PC-3 (cell line): ENCODE measurements around the gene ARHGAP28. TPM values are rescaled to one million over a fixed set of nuclear protein-coding genes. Genes with fewer than 3 reads are reported as not detected.

Source experiments
- ATAC-seq: fragments of 200-7000 bp; cut with Tn5 transposase; 2 replicates; pipeline ENCODE4 v1.9.1; 2020; ENCODE audit warnings: mild to moderate bottlenecking, moderate library complexity
- BruUV-seq: library from RNA; stranded (reverse); fragments of 400-500 nt; replicated peaks from 2 replicates; lab custom pipeline; 2021; lab: Mats Ljungman, UMichigan
- CTCF ChIA-PET: fragments of 300-600 bp; sonication (Branson Sonifier 250); formaldehyde crosslinking; loops from one replicate; lab custom pipeline; 2022; ENCODE audit warnings: antibody characterized with exemption; lab: Charles Lee
- POLR2A ChIA-PET: fragments of 300-600 bp; sonication (Branson Sonifier 250); formaldehyde crosslinking; loops from one replicate; lab custom pipeline; 2022; ENCODE audit warnings: antibody characterized with exemption; ENCODE audit not compliant: unreplicated experiment; lab: Charles Lee
- DNase-seq: peaks from one replicate; pipeline ENCODE4 v3.0.0-alpha.2; 2015
- H2AFZ ChIP-seq: fragments of 300-600 bp; sonication (generic); 2 replicates; pipeline ENCODE4 v1.6.0; 2016; ENCODE audit warnings: antibody characterized with exemption, low read length
- H3F3A ChIP-seq: fragments of 300-600 bp; sonication (generic); one replicate; pipeline ENCODE4 v1.6.0; 2017; ENCODE audit warnings: antibody characterized with exemption, low read length, control low read depth, mild to moderate bottlenecking; ENCODE audit not compliant: unreplicated experiment
- H3K27ac ChIP-seq: fragments of 300-600 bp; sonication (generic); 2 replicates; pipeline ENCODE4 v1.5.1; 2016; ENCODE audit warnings: mild to moderate bottlenecking, low read length
- H3K27me3 ChIP-seq: fragments of 300-600 bp; sonication (generic); 2 replicates; pipeline ENCODE4 v1.6.1; 2016; ENCODE audit warnings: low read length, mixed read lengths
- H3K36me3 ChIP-seq: fragments of 300-600 bp; sonication (generic); 2 replicates; pipeline ENCODE4 v1.6.1; 2016; ENCODE audit warnings: low read depth, mixed run types, low read length, mixed read lengths
- H3K4me1 ChIP-seq: fragments of 300-600 bp; sonication (generic); 2 replicates; pipeline ENCODE4 v1.5.1; 2016; ENCODE audit warnings: low read length; ENCODE audit not compliant: insufficient read depth
- H3K4me2 ChIP-seq: fragments of 300-600 bp; sonication (generic); 2 replicates; pipeline ENCODE4 v1.6.0; 2016; ENCODE audit warnings: low read length
- H3K4me3 ChIP-seq: fragments of 300-600 bp; sonication (generic); 2 replicates; pipeline ENCODE4 v1.5.1; 2016; ENCODE audit warnings: mild to moderate bottlenecking, low read length, mixed read lengths
- H3K79me2 ChIP-seq: fragments of 300-600 bp; sonication (generic); 2 replicates; pipeline ENCODE4 v1.6.1; 2017; ENCODE audit warnings: low read length, mixed read lengths
- H3K9ac ChIP-seq: fragments of 300-600 bp; sonication (generic); 2 replicates; pipeline ENCODE4 v1.6.0; 2016; ENCODE audit warnings: mild to moderate bottlenecking, low read length
- H3K9me2 ChIP-seq: fragments of 300-600 bp; sonication (generic); replicated peaks from 2 replicates; pipeline ENCODE4 v1.6.1; 2016; ENCODE audit warnings: mixed run types, low read length, mixed read lengths
- H3K9me3 ChIP-seq: fragments of 300-600 bp; sonication (generic); 2 replicates; pipeline ENCODE4 v1.6.1; 2016; ENCODE audit warnings: low read length, mixed read lengths
- H4K20me1 ChIP-seq: fragments of 300-600 bp; sonication (generic); 2 replicates; pipeline ENCODE4 v1.6.1; 2016; ENCODE audit warnings: low read length, mixed read lengths
- EZH2 ChIP-seq: fragments of 300-600 bp; sonication (generic); IDR thresholded peaks from one replicate; pipeline ENCODE4 v1.6.1; 2017; ENCODE audit warnings: antibody characterized with exemption, mild to moderate bottlenecking, low read length; ENCODE audit not compliant: unreplicated experiment
- EZH2phosphoT487 ChIP-seq: fragments of 300-600 bp; sonication (generic); IDR thresholded peaks from 2 replicates; pipeline ENCODE4 v1.6.1; 2018; ENCODE audit warnings: mild to moderate bottlenecking, antibody characterized with exemption, low read length, borderline replicate concordance
- intact Hi-C: fragments of 100-400 bp; cut with micrococcal nuclease; formaldehyde crosslinking; loops from 2 replicates; pipeline ENCODE4 v1.9.0; 2023
- total RNA-seq: library from RNA; depleted of rRNA; stranded (reverse); fragments of >200 nt; gene quantifications from 2 replicates; pipeline ENCODE4 v1.2.3, GENCODE V29; 2014
- TF ChIP-seq, protein P1 (sequence below): fragments of 300-600 bp; sonication (generic); conservative IDR thresholded peaks from 2 replicates; pipeline ENCODE4 v1.5.1; 2017; ENCODE audit warnings: antibody characterized with exemption, low read depth, mild to moderate bottlenecking, low read length

Gene ARHGAP28
- total RNA-seq, 1 experiment from 2014 or later = 10.0 TPM

DNA sequence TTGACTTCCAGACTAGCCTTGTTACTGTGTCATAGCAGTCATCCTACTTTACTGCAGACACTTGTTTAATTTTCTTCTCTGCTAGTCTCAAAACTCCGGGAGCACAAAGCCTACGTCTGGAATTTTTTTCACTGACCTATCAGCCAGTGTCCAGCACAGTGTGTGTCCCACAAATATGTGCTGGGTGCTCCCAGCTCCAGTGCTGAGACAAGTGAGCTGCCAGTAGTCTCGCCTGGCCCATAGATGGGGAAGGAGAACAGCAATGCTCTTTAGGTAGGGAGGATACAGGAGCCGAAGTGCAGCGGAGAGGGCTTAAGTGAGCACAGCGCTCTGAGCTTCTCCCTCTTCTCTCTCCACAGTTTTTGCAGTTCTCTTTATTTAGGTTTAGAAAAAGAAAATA, 34.0 kb downstream of the ARHGAP28 start:
- Histone ChIP-seq H3K4me3 (no peak overlapping the region), H4K20me1 (no peaks in the 10 kb centered on the region), H3K4me1 (no peaks in the 10 kb centered on the region), H3K9ac (no peak overlapping the region), H3K36me3 (no peaks in the 10 kb centered on the region), H3K4me2 (no peak overlapping the region), H3K27ac (no peak overlapping the region), H2AFZ (no peak overlapping the region), H3K9me2 (no peaks in the 10 kb centered on the region), H3K9me3 (no peaks in the 10 kb centered on the region), H3K27me3 (no peaks in the 10 kb centered on the region), H3F3A (no peaks in the 10 kb centered on the region), H3K79me2 (no peaks in the 10 kb centered on the region)
- DNase-seq = no peak
- POLR2A ChIA-PET = no interaction called here
- no peak for TF ChIP-seq EZH2phosphoT487
- TF ChIP-seq EZH2 = no peak
- TF ChIP-seq, protein P1, sequence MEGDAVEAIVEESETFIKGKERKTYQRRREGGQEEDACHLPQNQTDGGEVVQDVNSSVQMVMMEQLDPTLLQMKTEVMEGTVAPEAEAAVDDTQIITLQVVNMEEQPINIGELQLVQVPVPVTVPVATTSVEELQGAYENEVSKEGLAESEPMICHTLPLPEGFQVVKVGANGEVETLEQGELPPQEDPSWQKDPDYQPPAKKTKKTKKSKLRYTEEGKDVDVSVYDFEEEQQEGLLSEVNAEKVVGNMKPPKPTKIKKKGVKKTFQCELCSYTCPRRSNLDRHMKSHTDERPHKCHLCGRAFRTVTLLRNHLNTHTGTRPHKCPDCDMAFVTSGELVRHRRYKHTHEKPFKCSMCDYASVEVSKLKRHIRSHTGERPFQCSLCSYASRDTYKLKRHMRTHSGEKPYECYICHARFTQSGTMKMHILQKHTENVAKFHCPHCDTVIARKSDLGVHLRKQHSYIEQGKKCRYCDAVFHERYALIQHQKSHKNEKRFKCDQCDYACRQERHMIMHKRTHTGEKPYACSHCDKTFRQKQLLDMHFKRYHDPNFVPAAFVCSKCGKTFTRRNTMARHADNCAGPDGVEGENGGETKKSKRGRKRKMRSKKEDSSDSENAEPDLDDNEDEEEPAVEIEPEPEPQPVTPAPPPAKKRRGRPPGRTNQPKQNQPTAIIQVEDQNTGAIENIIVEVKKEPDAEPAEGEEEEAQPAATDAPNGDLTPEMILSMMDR = no peak
- intact Hi-C loops = no loop called here
- no peak for ATAC-seq
- no TSS peak for BruUV-seq
- CTCF ChIA-PET = no interaction called here

DNA sequence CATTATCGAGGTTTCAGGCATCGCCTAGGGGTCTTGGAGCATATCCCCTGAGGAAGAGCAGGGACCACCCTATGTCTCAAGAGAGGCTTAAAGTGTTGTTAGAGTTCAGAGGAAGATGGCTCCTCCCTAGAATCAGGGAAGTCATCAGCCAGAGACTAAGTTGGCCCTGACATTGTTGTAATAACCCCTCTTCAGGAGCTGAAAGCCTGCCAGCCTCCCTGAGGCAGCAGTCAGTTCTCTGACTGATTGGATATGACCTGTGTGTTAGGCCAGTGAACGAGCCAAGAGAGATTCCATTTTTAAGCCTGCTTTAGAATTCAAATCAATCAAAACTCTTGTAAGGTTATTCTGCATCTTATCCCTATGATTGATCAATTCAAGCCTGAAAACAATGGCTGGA, 34.9 kb downstream of the ARHGAP28 start:
- Histone ChIP-seq H3K9me2 (no peaks in the 10 kb centered on the region), H3K4me3 (no peak overlapping the region), H3K4me1 (no peaks in the 10 kb centered on the region), H3K27ac (no peak overlapping the region), H4K20me1 (no peaks in the 10 kb centered on the region), H3K4me2 (no peak overlapping the region), H3K79me2 (no peaks in the 10 kb centered on the region), H3F3A (no peaks in the 10 kb centered on the region), H3K9me3 (no peaks in the 10 kb centered on the region), H2AFZ (no peak overlapping the region), H3K27me3 (no peaks in the 10 kb centered on the region), H3K36me3 (no peaks in the 10 kb centered on the region), H3K9ac (no peak overlapping the region)
- TF ChIP-seq, protein P1 = no peak
- TF ChIP-seq EZH2 (no peak), EZH2phosphoT487 (no peak)
- POLR2A ChIA-PET = no interaction called here
- intact Hi-C loops = no loop called here
- no peak for ATAC-seq
- CTCF ChIA-PET = no interaction called here
- no peak for DNase-seq
- no TSS peak for BruUV-seq

DNA sequence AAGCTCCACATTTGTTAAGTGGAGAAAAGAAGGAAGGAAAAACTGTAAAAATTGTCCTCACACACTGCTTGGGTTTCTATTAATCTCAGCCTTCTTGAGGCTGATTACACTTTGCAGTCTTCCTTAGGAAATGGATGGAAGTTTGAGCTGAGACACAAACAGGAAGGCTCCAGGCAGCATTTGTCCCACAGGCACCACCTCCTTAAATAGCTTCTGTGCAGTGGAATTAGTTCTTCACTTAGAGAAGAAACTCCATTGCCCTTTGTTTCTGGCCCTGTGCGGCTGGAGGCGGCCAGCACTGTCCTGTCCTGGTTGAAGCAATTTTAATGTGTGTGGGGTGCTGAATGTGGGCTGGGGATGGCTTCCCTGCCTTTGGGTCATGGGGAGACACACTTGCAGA, 44.3 kb downstream of the ARHGAP28 start:
- H3K9ac ChIP-seq = no peak overlapping the region
- no peak for ATAC-seq
- H3F3A ChIP-seq = no peaks in the 10 kb centered on the region
- no peaks in the 10 kb centered on the region for H4K20me1 ChIP-seq
- no peak overlapping the region for H3K4me2 ChIP-seq
- H3K36me3 ChIP-seq = no peaks in the 10 kb centered on the region
- DNase-seq = no peak
- intact Hi-C loops = no loop called here
- H3K9me2 ChIP-seq = no peaks in the 10 kb centered on the region
- no peaks in the 10 kb centered on the region for H3K9me3 ChIP-seq
- TF ChIP-seq EZH2 = no peak
- TF ChIP-seq, protein P1 = no peak
- TF ChIP-seq EZH2phosphoT487 = no peak
- POLR2A ChIA-PET = no interaction called here
- no peak overlapping the region for H3K27ac ChIP-seq
- no peaks in the 10 kb centered on the region for H3K27me3 ChIP-seq
- H2AFZ ChIP-seq = no peak overlapping the region
- no peaks in the 10 kb centered on the region for H3K79me2 ChIP-seq
- CTCF ChIA-PET = no interaction called here
- H3K4me1 ChIP-seq = 0 out of 2 replicates have a peak, but pooled peaks cover 6% of the 10 kb centered on the region
- no peak overlapping the region for H3K4me3 ChIP-seq
- no TSS peak for BruUV-seq
